ENCODE measurements around the gene FHL1.
"Not testable (repeated sequence)": the region's sequence is repeated elsewhere in the genome, so short reads cannot be mapped to it uniquely, and the experiment has no call there.

DNA sequence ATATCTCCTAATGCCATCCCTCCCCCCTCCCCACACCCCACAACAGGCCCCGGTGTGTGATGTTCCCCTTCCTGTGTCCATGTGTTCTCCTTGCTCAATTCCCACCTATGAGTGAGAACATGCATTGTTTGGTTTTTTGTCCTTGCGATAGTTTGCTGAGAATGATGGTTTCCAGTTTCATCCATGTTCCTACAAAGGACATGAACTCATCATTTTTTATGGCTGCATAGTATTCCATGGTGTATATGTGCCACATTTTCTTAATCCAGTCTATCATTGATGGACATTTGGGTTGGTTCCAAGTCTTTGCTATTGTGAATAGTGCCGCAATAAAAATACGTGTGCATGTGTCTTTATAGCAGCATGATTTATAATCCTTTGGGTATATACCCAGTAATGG is 90.5 kb downstream of the FHL1 start:
- TF ChIP-seq, protein P1, sequence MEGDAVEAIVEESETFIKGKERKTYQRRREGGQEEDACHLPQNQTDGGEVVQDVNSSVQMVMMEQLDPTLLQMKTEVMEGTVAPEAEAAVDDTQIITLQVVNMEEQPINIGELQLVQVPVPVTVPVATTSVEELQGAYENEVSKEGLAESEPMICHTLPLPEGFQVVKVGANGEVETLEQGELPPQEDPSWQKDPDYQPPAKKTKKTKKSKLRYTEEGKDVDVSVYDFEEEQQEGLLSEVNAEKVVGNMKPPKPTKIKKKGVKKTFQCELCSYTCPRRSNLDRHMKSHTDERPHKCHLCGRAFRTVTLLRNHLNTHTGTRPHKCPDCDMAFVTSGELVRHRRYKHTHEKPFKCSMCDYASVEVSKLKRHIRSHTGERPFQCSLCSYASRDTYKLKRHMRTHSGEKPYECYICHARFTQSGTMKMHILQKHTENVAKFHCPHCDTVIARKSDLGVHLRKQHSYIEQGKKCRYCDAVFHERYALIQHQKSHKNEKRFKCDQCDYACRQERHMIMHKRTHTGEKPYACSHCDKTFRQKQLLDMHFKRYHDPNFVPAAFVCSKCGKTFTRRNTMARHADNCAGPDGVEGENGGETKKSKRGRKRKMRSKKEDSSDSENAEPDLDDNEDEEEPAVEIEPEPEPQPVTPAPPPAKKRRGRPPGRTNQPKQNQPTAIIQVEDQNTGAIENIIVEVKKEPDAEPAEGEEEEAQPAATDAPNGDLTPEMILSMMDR (conservative IDR thresholded peaks at IDR 0.05): not testable (repeated sequence)
- TF ChIP-seq ZFX (IDR thresholded peaks at IDR 0.05): not testable (repeated sequence)
